OCI-LY7 (cell line): ENCODE results near the gene CFAP74. TPM values are rescaled to one million over a fixed set of nuclear protein-coding genes. Genes with fewer than 3 reads are reported as not detected.

Experiments used
- BruUV-seq: library from RNA; stranded (reverse); fragments of 400-500 nt; replicated peaks from 2 replicates; lab custom pipeline; 2021; lab: Mats Ljungman, UMichigan
- CTCF ChIA-PET: fragments of 300-600 bp; sonication (Branson Sonifier 250); formaldehyde crosslinking; loops from one replicate; lab custom pipeline; 2022; ENCODE audit warnings: antibody characterized with exemption; ENCODE audit not compliant: unreplicated experiment; lab: Charles Lee
- POLR2A ChIA-PET: fragments of 300-600 bp; sonication (Branson Sonifier 250); formaldehyde crosslinking; loops from one replicate; lab custom pipeline; 2022; ENCODE audit warnings: antibody characterized with exemption; lab: Charles Lee
- DNase-seq: peaks from one replicate; pipeline ENCODE4 v3.0.0-alpha.2; 2015; ENCODE audit warnings: low spot score
- H2AFZ ChIP-seq: fragments of 200-600 bp; sonication (generic), shearing (Covaris generic); 2 replicates; pipeline ENCODE4 v1.6.1; 2014; ENCODE audit warnings: mild to moderate bottlenecking, antibody characterized with exemption, low read length, moderate library complexity
- H3K27ac ChIP-seq: fragments of 200-600 bp; sonication (generic); 2 replicates; pipeline ENCODE4 v1.5.1; 2014; ENCODE audit warnings: mixed run types, low read depth, mild to moderate bottlenecking, moderate library complexity, low read length, inconsistent platforms; ENCODE audit not compliant: poor library complexity, severe bottlenecking
- H3K36me3 ChIP-seq: fragments of 200-600 bp; sonication (generic); 2 replicates; pipeline ENCODE4 v1.6.1; 2014; ENCODE audit warnings: mild to moderate bottlenecking, antibody characterized with exemption, low read length, moderate library complexity, mixed read lengths; ENCODE audit not compliant: insufficient read depth
- H3K4me1 ChIP-seq: fragments of 200-600 bp; sonication (generic); 2 replicates; pipeline ENCODE4 v1.5.1; 2014; ENCODE audit warnings: mild to moderate bottlenecking, low read length; ENCODE audit not compliant: insufficient read depth, poor library complexity, severe bottlenecking
- H3K4me2 ChIP-seq: fragments of 200-600 bp; sonication (generic); 2 replicates; pipeline ENCODE4 v1.6.1; 2014; ENCODE audit warnings: mild to moderate bottlenecking, low read length
- H3K4me3 ChIP-seq: fragments of 200-600 bp; sonication (generic); 2 replicates; pipeline ENCODE4 v1.5.1; 2014; ENCODE audit warnings: mild to moderate bottlenecking, low read depth, low read length; ENCODE audit not compliant: poor library complexity, severe bottlenecking
- H3K79me2 ChIP-seq: fragments of 200-600 bp; sonication (generic); 2 replicates; pipeline ENCODE4 v1.6.1; 2016; ENCODE audit warnings: low read depth, mild to moderate bottlenecking, low read length, moderate library complexity, mixed read lengths; ENCODE audit not compliant: insufficient read depth
- H3K9me2 ChIP-seq: fragments of 200-600 bp; sonication (generic); 2 replicates; pipeline ENCODE4 v1.6.1; 2016; ENCODE audit warnings: mild to moderate bottlenecking, low read length, mixed read lengths; ENCODE audit not compliant: insufficient read depth
- H3K9me3 ChIP-seq: fragments of 200-600 bp; sonication (generic); 2 replicates; pipeline ENCODE4 v1.6.1; 2014; ENCODE audit warnings: mild to moderate bottlenecking, mixed run types, low read length, mixed read lengths
- H4K20me1 ChIP-seq: fragments of 200-600 bp; sonication (generic); 2 replicates; pipeline ENCODE4 v1.6.1; 2014; ENCODE audit warnings: mild to moderate bottlenecking, antibody characterized with exemption, low read length, moderate library complexity, mixed read lengths; ENCODE audit not compliant: insufficient read depth
- EZH2phosphoT487 ChIP-seq: fragments of 200-600 bp; sonication (generic); IDR thresholded peaks from 2 replicates; pipeline ENCODE4 v1.6.1; 2018; ENCODE audit warnings: low read depth, borderline replicate concordance, mild to moderate bottlenecking, mixed run types, antibody characterized with exemption, low read length, moderate library complexity, mixed read lengths
- intact Hi-C: fragments of 100-400 bp; cut with micrococcal nuclease; formaldehyde crosslinking; loops from one replicate; pipeline ENCODE4 v1.10.0; 2022; ENCODE audit not compliant: unreplicated experiment
- total RNA-seq, 2 experiments: library from RNA; depleted of rRNA in 1 of 2; stranded (reverse); fragments of >200 nt in 1 of 2; shearing (Covaris generic) in 1 of 2; gene quantifications; 2 replicates each; pipeline ENCODE4 v1.2.3, GENCODE V29; 2014 to 2022
- TF ChIP-seq, protein P1 (sequence below): fragments of 200-600 bp; sonication (generic); conservative IDR thresholded peaks from 2 replicates; pipeline ENCODE4 v1.5.1; 2014; ENCODE audit warnings: mild to moderate bottlenecking, antibody characterized with exemption, low read length, moderate library complexity, mixed read lengths

The CFAP74 gene
- total RNA-seq, 2 experiments from 2014 or later: not detected

- no peak for TF ChIP-seq EZH2phosphoT487
- TF ChIP-seq, protein P1, sequence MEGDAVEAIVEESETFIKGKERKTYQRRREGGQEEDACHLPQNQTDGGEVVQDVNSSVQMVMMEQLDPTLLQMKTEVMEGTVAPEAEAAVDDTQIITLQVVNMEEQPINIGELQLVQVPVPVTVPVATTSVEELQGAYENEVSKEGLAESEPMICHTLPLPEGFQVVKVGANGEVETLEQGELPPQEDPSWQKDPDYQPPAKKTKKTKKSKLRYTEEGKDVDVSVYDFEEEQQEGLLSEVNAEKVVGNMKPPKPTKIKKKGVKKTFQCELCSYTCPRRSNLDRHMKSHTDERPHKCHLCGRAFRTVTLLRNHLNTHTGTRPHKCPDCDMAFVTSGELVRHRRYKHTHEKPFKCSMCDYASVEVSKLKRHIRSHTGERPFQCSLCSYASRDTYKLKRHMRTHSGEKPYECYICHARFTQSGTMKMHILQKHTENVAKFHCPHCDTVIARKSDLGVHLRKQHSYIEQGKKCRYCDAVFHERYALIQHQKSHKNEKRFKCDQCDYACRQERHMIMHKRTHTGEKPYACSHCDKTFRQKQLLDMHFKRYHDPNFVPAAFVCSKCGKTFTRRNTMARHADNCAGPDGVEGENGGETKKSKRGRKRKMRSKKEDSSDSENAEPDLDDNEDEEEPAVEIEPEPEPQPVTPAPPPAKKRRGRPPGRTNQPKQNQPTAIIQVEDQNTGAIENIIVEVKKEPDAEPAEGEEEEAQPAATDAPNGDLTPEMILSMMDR: no peak
- ChIA-PET CTCF (no interaction called here), POLR2A (no interaction called here)
- no peaks in the 10 kb centered on the region for H3K79me2 ChIP-seq
- H3K27ac ChIP-seq: no peak overlapping the region
- H3K9me3 ChIP-seq: no peaks in the 10 kb centered on the region
- intact Hi-C loops: no loop called here
- no peak for DNase-seq
- BruUV-seq: no TSS peak
- no peaks in the 10 kb centered on the region for H3K9me2 ChIP-seq
- no peak overlapping the region for H3K4me2 ChIP-seq
- no peak overlapping the region for H2AFZ ChIP-seq
- H3K4me3 ChIP-seq: no peak overlapping the region
- peaks cover 7% of the 10 kb centered on the region for H3K4me1 ChIP-seq
- no peaks in the 10 kb centered on the region for H3K36me3 ChIP-seq
- no peaks in the 10 kb centered on the region for H4K20me1 ChIP-seq
Observed at GRCh38 chr1:2000850-2001249, 2.7 kb downstream of the CFAP74 start.

DNA sequence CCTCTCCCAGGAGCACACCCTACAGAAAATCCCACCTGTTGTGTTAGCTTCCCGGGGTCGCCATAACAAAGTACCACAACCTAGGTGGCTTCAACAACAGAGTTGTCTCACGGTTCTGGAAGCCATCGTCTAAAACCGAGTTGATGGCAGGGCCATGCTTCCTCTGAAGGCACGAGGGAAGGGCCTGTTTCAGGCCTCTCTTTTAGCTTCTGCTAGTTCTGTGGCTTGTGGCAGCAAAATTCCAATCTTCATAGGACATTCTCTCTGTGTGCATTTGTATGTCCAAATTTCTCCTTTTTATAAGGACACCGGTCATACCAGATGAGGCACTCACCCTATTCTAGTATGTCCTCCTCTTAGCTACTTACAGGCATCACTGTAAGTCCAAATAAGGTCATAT lies 3.2 kb downstream of the CFAP74 start:
- CTCF ChIA-PET: no interaction called here
- intact Hi-C loops: no loop called here

GRCh38 chr1:1997576-1997975 lies 6.0 kb downstream of the CFAP74 start:
- POLR2A ChIA-PET: no interaction called here
- no peaks in the 10 kb centered on the region for H3K36me3 ChIP-seq
- intact Hi-C loops: no loop called here
- H3K79me2 ChIP-seq: no peaks in the 10 kb centered on the region
- no peak for DNase-seq
- CTCF ChIA-PET: no interaction called here
- no peak overlapping the region for H3K4me2 ChIP-seq
- H3K27ac ChIP-seq: no peak overlapping the region
- TF ChIP-seq EZH2phosphoT487: no peak
- TF ChIP-seq, protein P1: no peak
- H3K4me3 ChIP-seq: no peak overlapping the region
- H3K9me3 ChIP-seq: no peaks in the 10 kb centered on the region
- no TSS peak for BruUV-seq
- H3K4me1 ChIP-seq: peaks cover 8% of the 10 kb centered on the region
- no peaks in the 10 kb centered on the region for H4K20me1 ChIP-seq
- no peak overlapping the region for H2AFZ ChIP-seq
- no peaks in the 10 kb centered on the region for H3K9me2 ChIP-seq

More for the DNA sequence above, 3.2 kb downstream of the CFAP74 start:
- BruUV-seq: no TSS peak
- no peaks in the 10 kb centered on the region for H3K9me2 ChIP-seq
- no peak for TF ChIP-seq EZH2phosphoT487
- TF ChIP-seq, protein P1: no peak
- H3K79me2 ChIP-seq: no peaks in the 10 kb centered on the region
- no peak overlapping the region for H3K27ac ChIP-seq
- H3K36me3 ChIP-seq: no peaks in the 10 kb centered on the region
- H2AFZ ChIP-seq: no peak overlapping the region
- no peak overlapping the region for H3K4me3 ChIP-seq
- no peaks in the 10 kb centered on the region for H4K20me1 ChIP-seq
- DNase-seq: no peak
- peaks cover 8% of the 10 kb centered on the region for H3K4me1 ChIP-seq
- H3K4me2 ChIP-seq: no peak overlapping the region
- POLR2A ChIA-PET: no interaction called here
- H3K9me3 ChIP-seq: no peaks in the 10 kb centered on the region
